SK-N-DZ (cell line): ENCODE results near the gene CLDN15. TPM values are rescaled to one million over a fixed set of nuclear protein-coding genes. Genes with fewer than 3 reads are reported as not detected.
A peak's percentile ranks its signal among the peaks of the same experiment; 100 is the strongest.
"Not testable (repeated sequence)": the region's sequence is repeated elsewhere in the genome, so short reads cannot be mapped to it uniquely, and the experiment has no call there.

Experiments used
- DNase-seq: peaks from one replicate; pipeline ENCODE4 v3.0.0-alpha.2; 2015; ENCODE audit warnings: low spot score
- polyA plus RNA-seq, 2 experiments: library from polyadenylated mRNA; depleted of rRNA; stranded (reverse); fragments of >200 nt; gene quantifications; 2 replicates each; pipeline ENCODE4 v1.2.3, GENCODE V29; 2014

CLDN15 gene, protein sequence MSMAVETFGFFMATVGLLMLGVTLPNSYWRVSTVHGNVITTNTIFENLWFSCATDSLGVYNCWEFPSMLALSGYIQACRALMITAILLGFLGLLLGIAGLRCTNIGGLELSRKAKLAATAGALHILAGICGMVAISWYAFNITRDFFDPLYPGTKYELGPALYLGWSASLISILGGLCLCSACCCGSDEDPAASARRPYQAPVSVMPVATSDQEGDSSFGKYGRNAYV
- 7.8 and 14.0 TPM in 2 replicates for polyA plus RNA-seq (2014; cell fraction: cytosol; rRNA removed)
- 53.8 and 58.4 TPM in 2 replicates for polyA plus RNA-seq (2014; cell fraction: nucleus; rRNA removed)

DNA sequence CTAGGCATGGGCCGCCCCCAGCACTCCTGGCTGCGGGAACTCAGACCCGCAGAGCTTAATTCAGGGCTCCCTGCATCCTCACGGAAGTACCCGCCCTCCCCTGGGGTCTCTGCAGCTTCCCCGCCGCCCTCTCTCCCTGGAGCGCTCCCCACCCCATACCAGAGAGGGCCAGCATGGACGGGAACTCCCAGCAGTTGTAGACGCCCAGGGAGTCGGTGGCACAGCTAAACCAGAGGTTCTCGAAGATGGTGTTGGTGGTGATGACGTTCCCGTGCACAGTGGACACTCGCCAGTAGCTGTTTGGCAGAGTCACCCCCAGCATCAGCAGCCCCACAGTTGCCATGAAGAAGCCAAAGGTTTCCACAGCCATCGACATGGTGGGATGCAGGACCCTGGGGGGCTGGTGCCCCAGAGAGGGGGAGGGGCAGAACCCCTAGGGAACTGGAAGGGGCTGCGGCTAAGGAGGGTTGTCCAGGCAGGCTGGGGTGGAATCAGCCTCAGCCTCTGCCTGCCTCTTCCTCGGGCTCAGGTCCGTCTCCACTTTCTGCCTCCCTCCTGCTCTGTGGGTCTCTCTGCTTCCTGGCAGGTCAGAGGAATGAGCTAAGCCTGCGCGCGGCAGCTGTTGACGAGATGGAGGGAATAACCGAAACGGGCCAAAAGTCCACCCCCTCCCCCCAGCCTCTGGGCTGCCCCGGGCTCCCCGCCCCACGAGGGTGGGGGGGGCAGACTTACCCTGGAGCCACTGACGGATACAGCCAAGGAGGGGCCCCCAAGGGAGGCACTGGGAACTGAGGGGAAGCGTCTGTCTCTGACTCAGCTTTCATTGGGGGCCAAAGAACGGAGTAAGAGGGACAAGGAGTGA lies at the start of gene CLDN15:
TSS of gene CLDN15 (minus strand) at position 597 of the 862 bp plus-strand sequence. CDS start at position 376, 221 bp downstream.
- DNase-seq = no peak

GRCh38 chr7:101287032-101287431 lies 49.4 kb upstream of the CLDN15 start:
- DNase-seq = no peak

DNA sequence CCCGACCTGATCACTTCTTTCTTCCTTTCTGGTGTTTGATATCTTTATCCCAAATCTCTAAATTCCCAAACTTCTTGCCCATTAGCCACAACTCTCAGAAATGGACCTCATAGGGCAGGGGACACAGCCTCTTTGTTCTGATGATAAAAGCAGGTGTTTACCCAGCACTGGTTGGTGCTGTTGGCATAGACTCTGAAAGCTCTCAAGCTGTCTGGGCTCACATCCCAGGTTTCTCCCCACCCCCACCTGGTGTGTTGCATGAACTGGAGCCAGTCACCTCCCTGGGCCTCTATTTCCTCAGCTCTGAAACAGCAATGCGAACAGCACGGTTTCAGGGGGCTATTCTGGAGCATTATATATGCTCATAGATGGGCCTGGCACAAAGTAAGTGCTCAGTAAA lies 48.3 kb upstream of the CLDN15 start:
- not testable (repeated sequence) for DNase-seq

- DNase-seq = no peak
Observed at GRCh38 chr7:101285171-101285570, 47.6 kb upstream of the CLDN15 start.

- DNase-seq = not testable (repeated sequence)
Observed at GRCh38 chr7:101280912-101281311, 43.3 kb upstream of the CLDN15 start.

DNA sequence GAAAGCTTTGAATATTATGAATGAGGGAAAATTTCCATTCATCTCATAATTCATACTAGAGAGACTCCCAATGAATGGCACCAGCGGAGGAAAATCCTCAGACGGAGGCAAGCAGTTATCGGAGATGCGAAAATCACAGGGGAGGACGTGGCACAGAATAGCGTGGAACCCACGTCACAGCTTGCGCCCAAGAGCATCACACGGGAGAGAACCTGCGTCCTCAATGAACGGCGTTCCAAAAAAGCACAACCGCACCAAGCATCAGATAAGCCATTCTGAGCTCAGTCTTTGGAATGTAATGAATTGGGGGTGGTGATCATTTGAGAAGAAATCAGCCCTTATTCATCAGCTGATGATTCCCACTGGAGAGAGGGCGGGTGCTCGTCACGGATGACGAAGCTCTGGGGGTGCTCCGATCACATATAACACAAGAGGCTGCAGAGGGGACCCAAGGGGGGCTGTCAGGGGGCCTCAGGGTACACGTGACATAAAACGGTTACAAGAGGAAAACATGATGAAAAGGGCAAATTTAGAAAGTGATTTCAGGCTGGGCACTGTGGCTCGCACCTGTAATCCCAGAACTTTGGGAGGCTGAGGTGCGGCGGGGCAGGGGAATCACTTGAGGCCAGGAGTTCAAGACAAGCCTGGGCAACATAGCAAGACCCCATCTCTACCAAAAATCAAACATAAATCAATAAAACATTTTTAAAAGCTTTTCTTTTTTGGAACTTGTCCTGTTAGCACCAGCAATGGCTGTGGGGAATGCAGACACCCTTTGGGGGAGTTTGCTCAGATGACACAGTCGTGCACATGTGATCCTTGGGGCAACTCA lies 41.1 kb upstream of the CLDN15 start:
- DNase-seq = no peak

DNA sequence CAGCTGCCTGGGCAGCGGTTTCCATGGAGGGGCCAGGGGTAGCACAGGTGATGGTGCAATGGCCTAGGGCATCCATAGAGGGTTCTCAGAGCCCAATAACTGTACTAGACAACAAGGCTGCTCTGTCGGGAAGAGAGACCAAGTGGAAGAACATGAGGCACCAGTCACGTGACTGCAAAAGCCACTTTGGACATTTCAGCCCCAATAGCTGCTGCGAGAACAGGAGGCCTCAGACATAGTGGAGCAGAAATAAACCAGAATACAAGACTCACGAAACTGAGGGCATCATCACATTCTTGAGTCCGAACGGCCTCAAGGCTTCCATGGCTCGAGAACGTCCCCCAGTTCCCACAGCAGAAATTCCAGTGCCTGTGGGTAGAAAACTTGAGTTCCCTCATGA lies 39.6 kb upstream of the CLDN15 start:
- DNase-seq = no peak

DNA sequence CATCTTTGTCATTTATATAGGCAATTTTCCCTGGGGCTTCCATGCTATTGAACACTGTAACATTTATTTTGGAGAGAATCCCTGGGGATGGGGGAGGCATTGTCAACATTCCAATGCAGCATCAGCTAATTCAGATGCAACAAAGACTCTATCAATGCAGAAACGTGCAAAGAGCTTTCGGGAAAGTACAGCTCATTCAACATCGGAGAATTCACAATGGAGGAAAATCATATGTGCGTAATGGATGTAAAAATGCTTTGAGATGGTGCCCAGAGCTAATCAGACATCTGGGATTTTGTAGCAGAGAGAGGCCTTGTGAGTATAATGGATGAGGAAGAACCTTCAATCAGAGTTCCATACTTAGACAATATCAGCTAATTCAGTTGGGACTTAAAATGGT lies 35.6 kb upstream of the CLDN15 start:
- DNase-seq = no peak

- no peak for DNase-seq
Observed at GRCh38 chr7:101271021-101271420, 33.4 kb upstream of the CLDN15 start.

GRCh38 chr7:101269664-101270063 lies 32.1 kb upstream of the CLDN15 start:
- no peak for DNase-seq

DNA sequence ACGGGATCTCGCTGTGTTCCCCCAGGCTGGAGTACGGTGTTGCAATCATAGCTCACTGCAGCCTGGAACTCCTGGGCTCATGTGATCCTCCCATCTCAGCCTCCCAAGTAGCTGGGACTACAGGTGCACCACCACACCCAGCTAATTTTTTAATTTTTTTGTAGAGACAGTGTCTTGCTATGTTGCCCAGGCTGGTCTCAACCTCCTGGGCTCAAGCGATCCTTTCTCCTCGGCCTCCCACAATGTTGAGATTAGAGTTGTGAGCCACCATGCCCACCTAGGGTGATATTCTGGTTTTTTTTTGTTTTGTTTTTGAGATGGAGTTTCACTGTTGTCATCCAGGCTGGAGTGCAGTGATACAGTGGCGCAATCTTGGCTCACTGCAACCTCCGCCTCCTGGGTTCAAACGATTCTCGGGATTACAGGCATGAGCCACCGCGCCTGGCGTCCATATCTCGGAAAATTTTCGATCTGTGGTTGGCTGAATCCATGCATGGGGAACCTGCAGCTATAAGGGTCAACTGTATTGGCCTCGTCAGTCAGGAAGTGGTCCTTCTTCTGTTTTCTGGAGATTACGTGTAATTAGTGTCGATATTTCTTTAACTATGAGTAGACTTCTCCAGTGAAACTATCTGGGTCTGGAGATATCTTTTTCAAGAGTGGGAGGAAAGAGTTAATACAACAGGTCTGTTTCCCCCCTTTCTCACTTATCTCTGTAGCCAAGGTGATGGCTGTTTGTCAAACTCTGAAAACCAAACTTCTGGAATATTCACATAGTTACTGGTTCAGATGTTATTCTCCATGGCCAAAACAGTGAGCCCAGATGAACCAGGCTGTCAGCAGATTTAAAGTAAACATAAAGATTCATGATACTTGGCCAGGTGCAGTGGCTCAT lies 28.3 kb upstream of the CLDN15 start:
- DNase-seq = no peak

DNA sequence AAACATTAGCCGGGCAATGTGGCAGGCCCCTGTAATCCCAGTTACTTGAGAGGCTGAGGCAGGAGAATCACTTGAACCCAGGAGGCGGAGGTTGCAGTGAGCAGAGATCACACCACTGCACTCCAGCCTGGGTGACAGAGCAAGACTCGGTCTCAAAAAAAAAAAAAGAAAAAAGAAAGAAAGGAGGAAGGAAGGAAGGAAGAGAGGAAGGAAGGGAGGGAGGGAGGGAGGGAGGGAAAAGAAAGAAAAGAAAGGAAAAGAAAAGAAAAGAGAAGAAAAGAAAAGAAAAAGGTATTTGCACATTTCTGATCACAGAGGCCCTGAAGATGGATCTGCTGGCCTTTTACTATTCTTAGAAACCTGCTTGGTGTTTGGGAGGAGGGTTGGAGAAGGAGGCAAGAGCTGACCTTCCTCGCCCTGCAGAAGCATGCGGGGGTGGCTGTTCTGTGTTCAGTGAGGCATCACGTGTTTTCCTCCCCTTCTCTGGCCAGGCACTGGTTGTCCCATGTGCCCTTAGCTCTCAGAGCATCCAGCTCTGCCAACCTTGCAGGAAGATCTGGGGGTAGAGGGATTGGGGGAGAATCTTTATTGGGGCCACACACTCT lies 26.6 kb upstream of the CLDN15 start:
- DNase-seq = not testable (repeated sequence)

DNA sequence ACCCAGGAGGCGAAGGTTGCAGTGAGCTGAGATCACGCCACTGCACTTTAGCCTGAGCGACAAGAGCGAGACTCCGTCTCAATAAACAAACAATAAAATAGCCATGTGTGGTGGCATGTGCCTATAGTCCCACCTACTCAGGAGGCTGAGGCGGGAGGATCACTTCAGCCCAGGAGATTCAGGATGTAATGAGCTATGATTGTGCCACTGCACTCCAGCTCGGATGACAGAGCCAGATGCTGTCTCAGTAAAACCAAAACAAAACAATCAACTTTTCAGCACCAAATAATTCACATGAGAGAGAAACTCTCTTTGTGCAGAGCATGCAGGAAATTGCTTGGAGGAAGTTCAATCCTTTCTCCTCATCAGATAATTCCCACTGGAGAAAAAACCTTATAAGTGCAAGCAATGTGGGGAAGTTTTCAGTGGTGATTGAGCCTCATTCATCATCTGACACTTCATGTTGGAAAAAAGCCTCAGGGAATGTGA lies 20.7 kb upstream of the CLDN15 start:
- no peak for DNase-seq

DNA sequence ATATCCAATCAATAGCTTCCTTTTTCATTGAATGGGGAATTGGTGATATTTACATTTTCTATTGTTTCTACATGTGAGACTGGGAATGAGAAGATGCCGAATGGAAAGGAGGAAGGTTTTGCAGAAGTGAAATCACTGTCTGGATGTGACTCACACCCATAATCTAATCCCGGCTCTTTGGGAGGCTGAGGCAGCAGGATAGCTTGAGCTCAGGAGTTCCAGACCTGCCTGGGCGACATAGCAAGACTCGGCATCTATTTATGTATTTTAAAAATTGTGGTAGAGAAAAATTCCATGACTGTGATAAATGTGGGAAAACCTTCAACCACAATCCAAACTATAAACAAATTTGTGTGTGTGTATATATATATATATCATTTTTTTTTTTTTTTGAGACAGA lies 18.2 kb upstream of the CLDN15 start:
- DNase-seq = no peak

DNA sequence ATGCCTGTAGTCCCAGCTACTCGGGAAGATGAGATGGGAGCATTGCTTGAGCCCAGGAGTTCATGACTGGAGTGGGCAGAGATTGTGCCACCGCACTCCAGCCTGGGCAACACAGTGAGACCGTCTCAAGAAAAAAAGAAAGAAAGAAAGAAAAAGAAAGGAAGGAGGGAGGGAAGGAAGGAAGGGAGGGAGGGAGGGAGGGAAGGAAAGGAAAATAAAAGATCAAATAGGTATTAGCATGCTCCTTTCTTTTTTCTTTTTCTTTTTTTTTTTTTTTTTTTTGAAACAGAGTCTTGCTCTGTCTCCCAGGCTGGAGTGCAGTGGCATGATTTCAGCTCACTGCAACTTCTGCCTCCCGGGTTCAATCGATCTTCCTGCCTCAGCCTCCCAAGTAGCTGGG lies 15.6 kb upstream of the CLDN15 start:
- not testable (repeated sequence) for DNase-seq

GRCh38 chr7:101251871-101252659 lies 14.5 kb upstream of the CLDN15 start:
- peak; percentile 96 for DNase-seq

DNA sequence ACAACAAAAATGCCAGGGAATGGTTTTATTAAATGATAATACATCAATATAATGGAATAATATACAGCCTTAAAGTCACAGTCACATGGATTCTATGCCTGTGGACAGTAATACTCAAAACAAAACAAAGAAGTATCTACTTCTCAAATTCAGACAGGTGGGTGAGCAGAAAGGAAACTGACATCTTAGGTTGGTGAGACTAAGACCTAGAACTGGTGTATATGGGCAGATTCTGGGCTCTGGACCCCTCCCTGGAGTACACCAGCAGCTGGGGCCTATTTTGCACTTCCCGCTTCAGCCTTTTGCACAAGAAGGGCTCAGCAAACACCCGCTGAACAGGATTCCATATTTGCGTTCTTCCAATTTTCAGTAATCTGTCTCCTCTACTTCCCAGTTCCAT lies 12.7 kb upstream of the CLDN15 start:
- DNase-seq = no peak

- DNase-seq = no peak
Observed at GRCh38 chr7:101248276-101248675, 10.7 kb upstream of the CLDN15 start.

- DNase-seq = no peak
Observed at GRCh38 chr7:101245147-101245668, 7.6 kb upstream of the CLDN15 start.
